K562 (cell line): Measurements from ENCODE around the gene PLEKHA6. TPM values are rescaled to one million over a fixed set of nuclear protein-coding genes. Genes with fewer than 3 reads are reported as not detected.

Experiments
- ATAC-seq: fragments of 200-7000 bp; cut with Tn5 transposase; 3 replicates; pipeline ENCODE4 v1.9.1; 2020; ENCODE audit warnings: moderate library complexity
- BruUV-seq: library from RNA; stranded (reverse); fragments of 400-500 nt; replicated peaks from 2 replicates; lab custom pipeline; 2021; lab: Mats Ljungman, UMichigan
- CTCF ChIA-PET: fragments of 300-600 bp; formaldehyde crosslinking; extraction: SDS; loops from one replicate; lab custom pipeline; 2021; ENCODE audit warnings: low intra/inter-chr PET ratio; lab: Yijun Ruan, JAX
- POLR2A ChIA-PET: fragments of 300-600, 350-650 bp; sonication (Branson Sonifier 250); formaldehyde crosslinking; extraction: SDS; loops from one replicate; lab custom pipeline; 2021; ENCODE audit warnings: antibody characterized with exemption, inconsistent platforms; lab: Yijun Ruan, JAX
- DNase-seq, 4 experiments: peaks; one replicate each; pipeline versions ENCODE4 v3.0.0 to v3.0.0-alpha.2; 2011 to 2018; ENCODE audit warnings: low spot score in 3 of 4, mixed read lengths in 3 of 4; ENCODE audit errors: extremely low read depth in 1 of 4
- FAIRE-seq: peaks from 2 replicates; lab custom pipeline; 2011; peaks lifted over from hg19 to GRCh38; lab: Jason Lieb, UNC
- H2AFZ ChIP-seq: 2 replicates; pipeline ENCODE4 v1.6.0; 2011; ENCODE audit warnings: low read depth, low read length, control low read depth, inconsistent platforms
- H3K27ac ChIP-seq: fragments of 200-600 bp; 3 replicates; pipeline ENCODE4 v1.8.0; 2011; ENCODE audit warnings: low read depth, mild to moderate bottlenecking, control low read depth, inconsistent platforms, low read length, moderate library complexity, mixed read lengths; ENCODE audit errors: extremely low read depth
- H3K27me3 ChIP-seq, 2 experiments: fragments of 300-600 bp in 1 of 2; 2 replicates in 1 of 2; 3 replicates in 1 of 2; pipeline versions ENCODE4 v1.6.0 to v1.8.0; 2011; ENCODE audit warnings: inconsistent platforms in 2 of 2, low read length in 2 of 2, mild to moderate bottlenecking in 1 of 2, mixed read lengths in 1 of 2, moderate library complexity in 1 of 2; ENCODE audit not compliant: control insufficient read depth in 2 of 2, insufficient read depth in 2 of 2
- H3K36me3 ChIP-seq: fragments of 300-600 bp; 3 replicates; pipeline ENCODE4 v1.8.0; 2011; ENCODE audit warnings: mild to moderate bottlenecking, low read length, inconsistent platforms; ENCODE audit not compliant: control insufficient read depth, insufficient read depth
- H3K4me1 ChIP-seq, 2 experiments: fragments of 200-600 bp in 1 of 2; replicated peaks in 1 of 2; 2 replicates in 1 of 2; 3 replicates in 1 of 2; pipeline versions ENCODE4 v1.5.1 to v1.8.0; 2011; ENCODE audit warnings: inconsistent platforms in 2 of 2, low read length in 2 of 2, mild to moderate bottlenecking in 1 of 2, mixed read lengths in 1 of 2, moderate library complexity in 1 of 2; ENCODE audit not compliant: control insufficient read depth in 2 of 2, insufficient read depth in 2 of 2
- H3K4me2 ChIP-seq: 2 replicates; pipeline ENCODE4 v1.6.1; 2011; ENCODE audit warnings: low read length, control low read depth, inconsistent platforms, mixed read lengths; ENCODE audit not compliant: insufficient read depth
- H3K4me3 ChIP-seq: fragments of 200-600 bp; sonication (generic), shearing (Covaris generic); 2 replicates; pipeline ENCODE4 v1.5.1; 2016; ENCODE audit warnings: control low read depth, inconsistent platforms
- H3K79me2 ChIP-seq: fragments of 200-600 bp; 3 replicates; pipeline ENCODE4 v1.8.0; 2011; ENCODE audit warnings: low read length, inconsistent platforms; ENCODE audit not compliant: control insufficient read depth, insufficient read depth
- H3K9ac ChIP-seq, 2 experiments: 2 replicates each; pipeline versions ENCODE4 v1.6.0 to v1.6.1; 2011; ENCODE audit warnings: low read depth in 2 of 2, low read length in 2 of 2, control low read depth in 1 of 2, inconsistent platforms in 1 of 2, mild to moderate bottlenecking in 1 of 2, mixed read lengths in 1 of 2; ENCODE audit not compliant: insufficient read depth in 1 of 2
- H3K9me1 ChIP-seq: one replicate; pipeline ENCODE4 v1.6.0; 2011; ENCODE audit warnings: inconsistent platforms, mild to moderate bottlenecking, low read length, moderate library complexity; ENCODE audit not compliant: control insufficient read depth, insufficient read depth
- H3K9me3 ChIP-seq: replicated peaks from 2 replicates; pipeline ENCODE4 v1.5.1; 2011; ENCODE audit warnings: low read depth, low read length, inconsistent platforms; ENCODE audit not compliant: control insufficient read depth, insufficient read depth
- H4K20me1 ChIP-seq: replicated peaks from 2 replicates; pipeline ENCODE4 v1.6.1; 2011; ENCODE audit warnings: low read length, inconsistent platforms, mixed read lengths; ENCODE audit not compliant: control insufficient read depth, insufficient read depth
- HDAC2 ChIP-seq: fragments of 450-650 bp; IDR thresholded peaks from 2 replicates; pipeline ENCODE4 v1.6.1; 2016; ENCODE audit warnings: mild to moderate bottlenecking
- KAT8 ChIP-seq: fragments of 450-650 bp; IDR thresholded peaks from 2 replicates; pipeline ENCODE4 v1.6.1; 2016; ENCODE audit warnings: low read depth, mild to moderate bottlenecking
- PHF8 ChIP-seq: fragments of 200-600 bp; sonication (generic); IDR thresholded peaks from 2 replicates; pipeline ENCODE4 v1.6.1; 2012; ENCODE audit warnings: mixed run types, mild to moderate bottlenecking, inconsistent platforms, low read length, moderate library complexity, borderline replicate concordance
- RFX1 ChIP-seq: fragments of 450-650 bp; IDR thresholded peaks from 2 replicates; pipeline ENCODE4 v1.6.1; 2016; ENCODE audit warnings: mild to moderate bottlenecking, moderate library complexity
- RUNX1 ChIP-seq: sonication (generic); IDR thresholded peaks from 2 replicates; pipeline ENCODE4 v1.6.1; 2016; ENCODE audit warnings: antibody characterized with exemption, low read depth
- SMARCC2 ChIP-seq: fragments of 450-650 bp; IDR thresholded peaks from 2 replicates; pipeline ENCODE4 v1.6.1; 2017; ENCODE audit warnings: antibody characterized with exemption, moderate library complexity, mild to moderate bottlenecking, low read depth
- THRB ChIP-seq: fragments of 450-650 bp; formaldehyde crosslinking; conservative IDR thresholded peaks from 2 replicates; pipeline ENCODE4 v1.4.0; 2022; ENCODE audit warnings: mild to moderate bottlenecking, missing genetic modification characterization
- U2AF1 ChIP-seq: fragments of 200-400 bp; formaldehyde crosslinking; optimal IDR thresholded peaks from 2 replicates; pipeline ENCODE3; 2017; ENCODE audit warnings: mild to moderate bottlenecking, low read depth, low read length, moderate library complexity
- ZBTB40 ChIP-seq, 2 experiments: fragments of 450-650 bp in 1 of 2; sonication (generic) in 1 of 2; formaldehyde crosslinking in 1 of 2; IDR thresholded peaks; 2 replicates each; pipeline versions ENCODE4 v1.7.1 to v1.9.0; 2016 to 2022; ENCODE audit warnings: inconsistent platforms in 1 of 2, mild to moderate bottlenecking in 1 of 2, missing genetic modification reagents in 1 of 2
- WGBS: fragments of 100-300 bp; shearing (Covaris generic); methylation state at CpG from one replicate; pipeline ENCODE4 v1.1.6; 2016; ENCODE audit warnings: low coverage, mixed read lengths; ENCODE audit not compliant: insufficient coverage; ENCODE audit errors: missing lambda C conversion rate; 5-methylcytosine and 5-hydroxymethylcytosine counted together
- in situ Hi-C: fragments of 300-500 bp; cut with MboI; formaldehyde crosslinking; loops from 4 replicates; pipeline ENCODE4 v1.15.0; 2018; ENCODE audit warnings: inconsistent platforms, mixed read lengths
- intact Hi-C: fragments of 100-400 bp; cut with micrococcal nuclease; formaldehyde crosslinking; loops from 2 replicates; pipeline ENCODE4 v1.14.2; 2022
- polyA plus RNA-seq, 8 experiments: library from polyadenylated mRNA; depleted of rRNA in 4 of 8; stranded (reverse) in 5 of 8; unstranded in 3 of 8; fragments of >200 nt; fragmentation: Nextera tagmentation in 2 of 8; fragmentation: Illumina TruSeq in 1 of 8; extraction: Ambion mirVana in 2 of 8; extraction: Trizol in 1 of 8; gene quantifications; 2 replicates each; pipeline versions ENCODE4 v1.2.1 to v1.2.3, GENCODE V29; 2011 to 2014; ENCODE audit warnings: inconsistent platforms in 1 of 8, missing spikeins in 1 of 8
- total RNA-seq, 7 experiments: library from RNA; depleted of rRNA in 6 of 7; stranded (reverse); fragments of >200 nt in 6 of 7; fragmentation: Illumina TruSeq in 2 of 7; extraction: Trizol in 2 of 7; gene quantifications; 2 replicates each; pipeline versions ENCODE4 v1.2.1 to v1.2.3, GENCODE V29; 2011 to 2021; ENCODE audit warnings: low replicate concordance in 1 of 7
- TF ChIP-seq, protein P1 (sequence below): fragments of 450-650 bp; IDR thresholded peaks from 2 replicates; pipeline ENCODE4 v1.6.1; 2016; ENCODE audit warnings: borderline replicate concordance

PLEKHA6 gene
- total and polyA plus RNA-seq, 9 of the 15 experiments (the other 6 are each of a cell fraction or from before 2014, with no cell fraction given): under 0.01 to 0.33 (median 0.01) TPM; not detected in 4

- DNase-seq (no peak), ATAC-seq (no peak), FAIRE-seq (no peak)
- in situ Hi-C loops (no loop called here), intact Hi-C loops (no loop called here)
- Histone ChIP-seq H3K36me3 (no peaks in the 10 kb centered on the region), H3K4me2 (no peak overlapping the region), H3K9me1 (no peaks in the 10 kb centered on the region), H3K27me3 (peaks cover 21 to 57% of the 10 kb centered on the region in 2 experiments), H3K9me3 (no peaks in the 10 kb centered on the region), H2AFZ (no peak overlapping the region), H3K27ac (no peak overlapping the region), H4K20me1 (no peaks in the 10 kb centered on the region; the same call in 1 of the 2 replicates), H3K4me3 (no peak overlapping the region), H3K4me1 (no peaks in the 10 kb centered on the region), H3K79me2 (no peaks in the 10 kb centered on the region), H3K9ac (no peak overlapping the region)
- BruUV-seq: no TSS peak
- ChIA-PET POLR2A (interaction anchor here (0.5 to 0.8 kb wide), 2 partner anchors 8 to 57 kb away, joined by 3 read pairs; no protein-coding TSS in a partner anchor), CTCF (no interaction called here)
- WGBS: 0% methylated on average over 1 of the region's 1 CpG
- TF ChIP-seq RUNX1: no peak
- no peak for TF ChIP-seq SMARCC2
- TF ChIP-seq PHF8: no peak
- TF ChIP-seq, protein P1, sequence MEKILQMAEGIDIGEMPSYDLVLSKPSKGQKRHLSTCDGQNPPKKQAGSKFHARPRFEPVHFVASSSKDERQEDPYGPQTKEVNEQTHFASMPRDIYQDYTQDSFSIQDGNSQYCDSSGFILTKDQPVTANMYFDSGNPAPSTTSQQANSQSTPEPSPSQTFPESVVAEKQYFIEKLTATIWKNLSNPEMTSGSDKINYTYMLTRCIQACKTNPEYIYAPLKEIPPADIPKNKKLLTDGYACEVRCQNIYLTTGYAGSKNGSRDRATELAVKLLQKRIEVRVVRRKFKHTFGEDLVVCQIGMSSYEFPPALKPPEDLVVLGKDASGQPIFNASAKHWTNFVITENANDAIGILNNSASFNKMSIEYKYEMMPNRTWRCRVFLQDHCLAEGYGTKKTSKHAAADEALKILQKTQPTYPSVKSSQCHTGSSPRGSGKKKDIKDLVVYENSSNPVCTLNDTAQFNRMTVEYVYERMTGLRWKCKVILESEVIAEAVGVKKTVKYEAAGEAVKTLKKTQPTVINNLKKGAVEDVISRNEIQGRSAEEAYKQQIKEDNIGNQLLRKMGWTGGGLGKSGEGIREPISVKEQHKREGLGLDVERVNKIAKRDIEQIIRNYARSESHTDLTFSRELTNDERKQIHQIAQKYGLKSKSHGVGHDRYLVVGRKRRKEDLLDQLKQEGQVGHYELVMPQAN: no peak
- TF ChIP-seq ZBTB40 (IDR thresholded peaks at IDR 0.05): no peak
- no peak for TF ChIP-seq ZBTB40 (CRISPR knock-in tag; IDR thresholded peaks at IDR 0.05)
- TF ChIP-seq THRB: no peak
- TF ChIP-seq RFX1: no peak
- no peak for TF ChIP-seq KAT8
- TF ChIP-seq HDAC2: no peak
- TF ChIP-seq U2AF1: no peak
These were observed 87.2 kb downstream of the PLEKHA6 start for GRCh38 chr1:204272505-204272904.
